Measurements from ENCODE around the gene SESN1. TPM values are rescaled to one million over a fixed set of nuclear protein-coding genes. Genes with fewer than 3 reads are reported as not detected.
"Not testable (repeated sequence)": the region's sequence is repeated elsewhere in the genome, so short reads cannot be mapped to it uniquely, and the experiment has no call there.

The SESN1 gene
- total RNA-seq, 2 experiments from 2014 or later = 9.3 to 10.6 TPM

DNA sequence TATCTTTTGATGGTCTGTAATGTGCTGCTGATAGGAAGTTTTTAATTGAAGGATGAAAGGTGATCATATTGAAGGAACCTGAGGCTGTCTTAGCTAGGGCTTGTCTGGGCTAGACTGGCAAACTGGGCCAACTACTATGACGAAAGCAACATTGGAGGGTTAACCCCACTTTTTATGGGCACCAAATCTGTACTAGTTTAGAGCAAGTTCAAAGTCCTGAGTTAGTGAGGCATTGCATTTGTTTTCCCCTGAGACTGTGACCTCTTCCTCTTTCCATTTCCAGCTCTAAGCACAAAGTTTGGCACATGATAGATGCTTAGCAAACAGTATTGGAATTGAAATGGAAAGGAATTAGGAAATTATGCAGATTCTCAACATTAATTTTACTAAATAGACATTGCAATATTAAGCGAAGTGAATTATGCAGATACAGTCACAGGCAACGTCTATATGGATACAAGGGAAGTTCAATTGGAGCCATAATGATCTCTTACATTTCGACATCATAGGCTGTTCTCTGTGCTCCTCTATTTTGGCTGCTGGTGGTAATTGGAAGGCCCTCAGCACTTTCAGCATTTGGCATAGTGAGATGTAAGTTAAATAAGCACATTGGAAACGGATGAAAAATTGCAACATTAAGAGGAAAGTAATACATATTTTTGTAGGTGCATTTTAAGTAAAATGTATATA lies 22.8 kb upstream of the SESN1 start:
- ChIA-PET CTCF (no interaction called here), POLR2A (no interaction called here)
- H3K27me3 Mint-ChIP-seq = no peaks in the 10 kb centered on the region
- no peaks in the 10 kb centered on the region for H3K9me3 Mint-ChIP-seq
- no peak overlapping the region for H3K27ac Mint-ChIP-seq
- H3K4me3 Mint-ChIP-seq = no peak overlapping the region
- H3K4me1 Mint-ChIP-seq (ENCODE audit: low read depth) = peaks cover 24% of the 10 kb centered on the region
- no peak for DNase-seq
- intact Hi-C loops (cut with micrococcal nuclease) = no loop called here
- H3K36me3 Mint-ChIP-seq = no peaks in the 10 kb centered on the region

GRCh38 chr6:109112663-109113062 lies 18.0 kb upstream of the SESN1 start:
- Mint-ChIP-seq H3K36me3 (peaks cover 12% of the 10 kb centered on the region), H3K9me3 (peaks cover 14% of the 10 kb centered on the region)
- CTCF ChIA-PET; intact Hi-C loops (cut with micrococcal nuclease); DNase-seq; H3K4me3 Mint-ChIP-seq; H3K27ac Mint-ChIP-seq; POLR2A ChIA-PET; H3K27me3 Mint-ChIP-seq; H3K4me1 Mint-ChIP-seq (ENCODE audit: low read depth): not testable (repeated sequence)

DNA sequence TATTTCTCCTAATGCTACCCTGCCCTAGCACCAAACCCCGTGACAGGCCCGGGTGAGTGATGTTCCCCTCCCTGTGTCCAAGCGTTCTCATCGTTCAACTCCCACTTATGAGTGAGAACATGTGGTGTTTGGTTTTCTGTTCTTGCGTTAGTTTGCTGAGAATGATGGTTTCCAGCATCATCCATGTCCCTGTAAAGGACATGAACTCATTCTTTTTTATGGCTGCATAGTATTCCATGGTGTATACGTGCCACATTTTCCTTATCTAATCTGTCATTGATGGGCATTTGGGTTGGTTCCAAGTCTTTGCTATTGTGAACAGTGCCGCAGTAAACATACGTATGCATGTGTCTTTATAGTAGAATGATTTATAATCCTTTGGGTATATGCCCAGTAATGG lies 15.0 kb upstream of the SESN1 start:
- POLR2A ChIA-PET, DNase-seq: not testable (repeated sequence)

DNA sequence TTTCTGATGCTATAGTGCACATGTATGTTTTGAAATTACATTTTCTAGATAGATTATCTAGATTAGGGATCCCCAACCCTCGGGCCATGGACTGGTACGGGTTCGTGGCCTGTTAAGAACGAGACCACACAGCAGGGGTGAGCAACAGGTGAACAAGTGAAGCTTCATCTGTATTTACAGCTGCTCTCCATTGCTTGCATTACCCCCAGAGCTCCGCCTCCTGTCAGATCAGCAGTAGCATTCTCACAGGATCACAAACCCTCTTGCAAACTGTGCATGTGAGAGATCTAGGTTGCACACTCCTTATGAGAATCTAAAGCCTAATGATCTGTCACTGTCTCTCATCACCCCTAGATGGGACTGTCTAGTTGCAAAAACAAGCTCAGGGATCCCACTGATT lies 11.0 kb upstream of the SESN1 start:
- Mint-ChIP-seq H3K27me3 (no peaks in the 10 kb centered on the region), H3K4me3 (no peak overlapping the region), H3K27ac (no peak overlapping the region), H3K9me3 (peaks cover 9% of the 10 kb centered on the region), H3K36me3 (peaks cover 8% of the 10 kb centered on the region), H3K4me1 (ENCODE audit: low read depth) (peaks cover 2% of the 10 kb centered on the region)
- POLR2A ChIA-PET = no interaction called here
- CTCF ChIA-PET = no interaction called here
- DNase-seq = no peak
- intact Hi-C loops (cut with micrococcal nuclease) = no loop called here

More for the DNA sequence above, 15.0 kb upstream of the SESN1 start:
- H3K4me3 Mint-ChIP-seq; intact Hi-C loops (cut with micrococcal nuclease); CTCF ChIA-PET; H3K4me1 Mint-ChIP-seq (ENCODE audit: low read depth); H3K27ac Mint-ChIP-seq; H3K27me3 Mint-ChIP-seq: not testable (repeated sequence)
- Mint-ChIP-seq H3K36me3 (peaks cover 12% of the 10 kb centered on the region), H3K9me3 (peaks cover 14% of the 10 kb centered on the region)

DNA sequence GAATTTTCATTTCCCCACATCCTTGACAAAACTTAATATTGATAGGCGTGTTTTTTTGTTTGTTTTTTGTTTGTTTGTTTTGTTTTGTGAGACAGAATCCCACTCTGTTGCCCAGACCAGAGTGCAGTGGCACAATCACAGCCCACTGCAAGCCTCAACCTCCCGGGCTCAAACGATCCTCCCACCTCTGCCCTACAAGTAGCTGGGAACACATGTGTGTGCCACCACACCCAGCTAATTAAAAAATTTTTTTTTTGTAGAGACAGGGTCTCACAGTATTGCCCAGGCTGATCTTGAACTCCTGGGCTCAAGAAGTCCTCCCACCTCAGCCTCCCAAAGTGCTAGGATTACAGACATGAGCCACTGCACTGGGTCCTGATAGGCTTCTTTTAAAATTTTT lies 9.9 kb upstream of the SESN1 start:
- DNase-seq = no peak
- ChIA-PET POLR2A (interaction anchor here (0.5 to 0.9 kb wide), 2 partner anchors 9 to 296 kb away, joined by 3 to 4 read pairs; partner anchors contain the start of gene CEP57L1), CTCF (interaction anchor here (0.6 kb wide), 1 partner anchor 83 kb away, joined by 4 read pairs; no protein-coding TSS in a partner anchor)
- Mint-ChIP-seq H3K36me3 (no peaks in the 10 kb centered on the region), H3K9me3 (peaks cover under 1% of the 10 kb centered on the region), H3K27ac (no peak overlapping the region), H3K27me3 (no peaks in the 10 kb centered on the region), H3K4me1 (ENCODE audit: low read depth) (peaks cover 2% of the 10 kb centered on the region), H3K4me3 (no peak overlapping the region)
- intact Hi-C loops (cut with micrococcal nuclease) = no loop called here

DNA sequence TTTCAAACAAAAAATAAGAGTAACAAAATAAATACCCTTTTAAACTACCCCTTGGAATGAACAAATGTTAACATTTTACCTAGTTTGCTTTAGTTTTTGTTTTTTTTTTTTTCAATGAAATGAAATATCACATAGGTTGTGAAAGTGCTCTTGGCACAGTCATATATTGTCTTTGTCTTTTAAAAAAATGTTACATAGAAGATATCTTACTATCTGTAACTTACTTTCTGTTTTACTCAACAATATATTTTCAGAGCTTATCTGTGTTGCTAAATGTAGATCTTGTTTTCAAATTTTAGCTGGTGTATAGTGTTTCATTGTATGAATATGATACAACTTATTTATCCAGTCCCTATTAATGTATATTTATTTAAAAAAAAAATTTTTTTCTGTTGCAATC lies 9.3 kb upstream of the SESN1 start:
- H3K27me3 Mint-ChIP-seq = no peaks in the 10 kb centered on the region
- CTCF ChIA-PET = interaction anchor here (0.6 kb wide), 1 partner anchor 84 kb away, joined by 4 read pairs; no protein-coding TSS in a partner anchor

DNA sequence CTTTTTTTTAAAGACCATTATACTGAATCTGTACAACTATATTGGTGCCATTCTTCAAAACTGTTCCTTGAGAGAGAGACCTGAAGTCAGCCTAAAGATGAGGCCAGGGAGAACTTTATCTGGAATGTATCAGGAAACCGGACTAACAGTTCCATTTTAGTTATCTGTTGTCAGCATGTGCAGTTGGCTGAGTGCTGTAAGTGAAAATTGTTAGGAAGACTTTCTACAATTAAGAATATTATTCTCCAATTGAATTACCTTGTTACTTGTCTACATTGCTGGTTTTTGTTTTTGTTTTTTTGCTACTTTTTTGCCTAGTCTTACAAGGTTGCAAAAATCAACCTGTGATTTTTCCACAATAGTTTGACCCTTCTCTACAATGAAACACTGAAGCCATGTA lies 8.1 kb upstream of the SESN1 start:
- H3K27ac Mint-ChIP-seq = no peak overlapping the region
- no peak overlapping the region for H3K4me3 Mint-ChIP-seq
- intact Hi-C loops (cut with micrococcal nuclease) = no loop called here
- H3K9me3 Mint-ChIP-seq = no peaks in the 10 kb centered on the region
- no peaks in the 10 kb centered on the region for H3K27me3 Mint-ChIP-seq
- POLR2A ChIA-PET = no interaction called here
- no peak for DNase-seq
- CTCF ChIA-PET = no interaction called here
- H3K4me1 Mint-ChIP-seq (ENCODE audit: low read depth) = peaks cover 2% of the 10 kb centered on the region
- peaks cover 2% of the 10 kb centered on the region for H3K36me3 Mint-ChIP-seq

More for the DNA sequence above, 9.3 kb upstream of the SESN1 start:
- Mint-ChIP-seq H3K9me3 (no peaks in the 10 kb centered on the region), H3K36me3 (peaks cover 2% of the 10 kb centered on the region), H3K4me1 (ENCODE audit: low read depth) (peaks cover 2% of the 10 kb centered on the region), H3K27ac (no peak overlapping the region), H3K4me3 (no peak overlapping the region)
- POLR2A ChIA-PET = interaction anchor here (0.5 kb wide), 1 partner anchor 297 kb away, joined by 4 read pairs; no protein-coding TSS in a partner anchor
- no peak for DNase-seq
- intact Hi-C loops (cut with micrococcal nuclease) = no loop called here

DNA sequence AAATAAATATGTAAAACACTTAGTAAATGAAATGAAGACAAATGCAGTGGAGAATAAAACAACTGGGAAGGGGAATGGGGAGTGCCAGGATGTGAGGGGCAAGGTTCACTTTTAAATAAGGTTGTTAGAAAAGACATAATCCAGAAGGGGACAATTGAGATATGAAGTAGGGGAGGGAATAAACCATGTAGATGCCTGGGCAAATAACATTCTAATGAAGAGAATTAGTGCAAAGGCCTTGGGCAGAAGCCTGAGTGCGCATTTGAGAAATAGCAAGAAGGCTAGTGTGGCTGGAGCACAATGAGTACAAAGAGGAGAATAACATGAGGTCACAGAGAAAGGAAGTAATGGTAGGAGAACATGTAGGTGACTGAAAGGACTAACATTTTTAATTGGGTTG lies 3.0 kb upstream of the SESN1 start:
- peaks cover 26% of the 10 kb centered on the region for H3K4me1 Mint-ChIP-seq (ENCODE audit: low read depth)
- H3K36me3 Mint-ChIP-seq = peaks cover 7% of the 10 kb centered on the region
- POLR2A ChIA-PET = interaction anchor here (0.6 kb wide), 1 partner anchor 1881 kb away, joined by 3 read pairs; no protein-coding TSS in a partner anchor
- no peak overlapping the region for H3K4me3 Mint-ChIP-seq
- no peaks in the 10 kb centered on the region for H3K27me3 Mint-ChIP-seq
- H3K27ac Mint-ChIP-seq = no peak overlapping the region
- CTCF ChIA-PET = no interaction called here
- DNase-seq = no peak
- intact Hi-C loops (cut with micrococcal nuclease) = loop anchor here (5.0 to 10.0 kb wide), 2 partner anchors 833 to 1140 kb away; partner anchors contain the start of genes SEC63 and SNX3
- H3K9me3 Mint-ChIP-seq = no peaks in the 10 kb centered on the region

DNA sequence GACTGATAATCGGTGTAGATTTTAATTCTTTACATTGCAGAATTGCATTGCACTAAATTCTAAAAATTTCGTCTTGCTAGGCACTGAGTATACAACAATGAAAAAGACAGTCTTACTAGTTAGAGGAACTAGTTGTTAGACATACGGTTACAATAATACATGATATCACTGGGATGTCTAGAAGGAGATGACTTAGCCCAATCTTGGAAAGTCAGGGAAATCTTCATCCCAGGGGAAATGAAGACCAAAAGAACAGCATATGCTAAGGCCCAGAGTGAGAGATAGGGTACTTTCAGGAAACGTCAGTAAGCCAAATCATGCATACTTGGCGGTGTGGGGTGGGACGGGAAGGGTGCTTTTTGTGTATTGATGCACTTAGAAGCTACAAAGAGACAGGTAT lies 1.6 kb upstream of the SESN1 start:
- DNase-seq = no peak
- no peak overlapping the region for H3K27ac Mint-ChIP-seq
- CTCF ChIA-PET = no interaction called here
- intact Hi-C loops (cut with micrococcal nuclease) = loop anchor here (5.0 to 10.0 kb wide), 2 partner anchors 831 to 1139 kb away; partner anchors contain the start of genes SEC63 and SNX3
- peaks cover 7% of the 10 kb centered on the region for H3K36me3 Mint-ChIP-seq
- peak overlapping the region; percentile 96 for H3K4me3 Mint-ChIP-seq
- no peaks in the 10 kb centered on the region for H3K27me3 Mint-ChIP-seq
- POLR2A ChIA-PET = interaction anchor here (1.0 to 2.3 kb wide), 3 partner anchors 9 to 1719 kb away, joined by 3 to 24 read pairs (median 3); partner anchors contain the start of genes CD164 and CDK19
- H3K9me3 Mint-ChIP-seq = no peaks in the 10 kb centered on the region
- peaks cover 41% of the 10 kb centered on the region for H3K4me1 Mint-ChIP-seq (ENCODE audit: low read depth)

DNA sequence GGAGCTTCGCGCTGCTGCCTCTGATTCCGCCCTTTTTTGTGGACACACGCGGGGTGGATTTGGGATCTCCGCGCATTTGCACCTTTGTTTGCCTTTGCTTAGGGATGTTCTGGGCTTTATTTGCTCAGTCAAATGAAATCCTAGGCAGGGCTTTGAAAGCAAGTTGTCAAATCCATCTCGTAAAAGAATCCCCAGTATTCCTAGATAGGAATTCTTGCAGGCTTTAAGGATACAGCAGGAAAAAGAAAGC lies 1.1 kb upstream of the SESN1 start:
- no peak for DNase-seq
- Mint-ChIP-seq H3K36me3 (peaks cover 7% of the 10 kb centered on the region), H3K27me3 (no peaks in the 10 kb centered on the region), H3K4me3 (peak overlapping the region; percentile 96), H3K4me1 (ENCODE audit: low read depth) (peaks cover 41% of the 10 kb centered on the region), H3K27ac (peak overlapping the region; percentile 100), H3K9me3 (no peaks in the 10 kb centered on the region)
- POLR2A ChIA-PET = interaction anchor here (0.7 to 2.3 kb wide), 5 partner anchors 9 to 1779 kb away, joined by 3 to 24 read pairs (median 3); partner anchors contain the start of genes AMD1, CD164 and CDK19
- CTCF ChIA-PET = no interaction called here
- intact Hi-C loops (cut with micrococcal nuclease) = loop anchor here (1.0 to 10.0 kb wide), 11 partner anchors 107 to 1719 kb away; partner anchors contain the start of genes AK9, CD164, CDK19 and FIG4

DNA sequence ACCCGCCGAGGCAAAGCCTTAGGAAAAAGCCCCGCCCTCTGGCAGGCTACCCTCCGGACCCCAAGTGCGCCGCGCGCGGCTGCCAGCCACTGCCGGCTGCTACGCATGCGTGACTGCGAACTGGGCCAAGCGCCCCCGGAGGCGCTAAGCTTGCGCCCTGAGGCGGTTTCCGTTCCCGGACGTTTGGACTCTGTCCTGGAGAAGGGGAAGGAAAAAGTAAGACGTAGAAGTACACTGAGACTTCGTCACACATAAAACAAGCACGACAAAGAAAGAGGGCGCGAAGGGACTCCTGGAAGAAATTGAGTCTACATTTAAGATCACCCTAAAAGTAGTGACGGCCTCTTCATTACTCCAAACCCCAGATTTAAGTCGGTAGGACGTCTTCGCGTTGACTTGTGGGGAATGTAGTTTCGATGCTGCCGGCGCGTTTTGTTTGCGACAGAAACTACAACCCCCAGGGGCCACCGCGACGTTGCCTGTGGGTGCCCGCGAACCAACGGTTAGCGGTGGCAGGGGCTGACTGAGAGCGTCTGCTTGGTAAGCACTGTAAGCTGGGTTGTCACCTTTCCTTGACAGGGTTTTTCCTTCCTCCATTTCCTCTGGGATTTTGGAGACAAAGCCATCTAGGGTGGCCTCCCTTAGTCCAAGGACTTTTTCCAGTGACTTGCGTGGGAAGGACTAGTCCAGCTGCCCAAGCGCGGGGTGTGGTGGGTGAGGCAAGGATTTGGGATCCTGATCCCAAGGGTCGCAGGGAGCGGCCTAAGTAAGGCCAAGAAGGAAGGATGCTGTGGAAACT lies 589 bp upstream of the SESN1 start, which contains the start of gene CEP57L1:
Gene CEP57L1, plus strand, starts transcription at position 472 of the 799 bp plus-strand sequence. CDS start 49,715 bp downstream, outside the sequence.
- H3K27me3 Mint-ChIP-seq = no peaks in the 10 kb centered on the region
- ChIA-PET POLR2A (interaction anchor here (0.7 to 2.3 kb wide), 9 partner anchors 10 to 1779 kb away, joined by 3 to 24 read pairs (median 3); partner anchors contain the start of genes AMD1, CD164 and CDK19), CTCF (interaction anchor here (1.4 to 2.5 kb wide), 3 partner anchors 21 to 553 kb away, joined by 3 to 11 read pairs (median 5); partner anchors contain the start of gene CD164)
- peak within 1 kb of the TSS; percentile 100 for H3K27ac Mint-ChIP-seq
- peak; percentile 97 for DNase-seq
- peaks cover 44% of the 10 kb centered on the region for H3K4me1 Mint-ChIP-seq (ENCODE audit: low read depth)
- H3K36me3 Mint-ChIP-seq = peaks cover 7% of the 10 kb centered on the region
- H3K4me3 Mint-ChIP-seq = peak within 1 kb of the TSS; percentile 96
- no peaks in the 10 kb centered on the region for H3K9me3 Mint-ChIP-seq
- intact Hi-C loops (cut with micrococcal nuclease) = loop anchor here (1.0 to 10.0 kb wide), 11 partner anchors 107 to 1720 kb away; partner anchors contain the start of genes AK9, CD164, CDK19 and FIG4
